Epithelial cell of esophagus (primary cell): Measurements from ENCODE around the gene MLNR.

Experiments
- DNase-seq: peaks from one replicate; pipeline ENCODE4 v3.0.0; 2010; ENCODE audit warnings: low read depth
- H3K4me3 ChIP-seq: 2 replicates; pipeline ENCODE4 v1.5.1; 2011; ENCODE audit warnings: mild to moderate bottlenecking, low read length, control low read depth
- CTCF ChIP-seq: IDR thresholded peaks from 2 replicates; pipeline ENCODE4 v1.5.1; 2011; ENCODE audit warnings: low read depth, mild to moderate bottlenecking, low read length, control low read depth, inconsistent platforms; ENCODE audit not compliant: insufficient read depth; ENCODE audit errors: missing control alignments

Gene MLNR

GRCh38 chr13:49220036-49220855 lies at the start of gene MLNR:
TSS of gene MLNR (plus strand) at chr13:49220338. CDS start at chr13:49220338, 0 bp downstream.
- H3K4me3 ChIP-seq: peak within 1 kb of the TSS; percentile 8
- DNase-seq: peak; percentile 38
- TF ChIP-seq CTCF: no peak

GRCh38 chr13:49171359-49171758 lies 48.8 kb upstream of the MLNR start:
- no peak for DNase-seq
- no peak for TF ChIP-seq CTCF

GRCh38 chr13:49183672-49184325 lies 36.3 kb upstream of the MLNR start:
- H3K4me3 ChIP-seq: no peak overlapping the region
- DNase-seq: peak; percentile 4
- TF ChIP-seq CTCF: no peak

More at GRCh38 chr13:49171359-49171758, 48.8 kb upstream of the MLNR start:
- no peak overlapping the region for H3K4me3 ChIP-seq

- TF ChIP-seq CTCF: no peak
- H3K4me3 ChIP-seq: no peak overlapping the region
- no peak for DNase-seq
Observed at GRCh38 chr13:49184621-49185020, 35.5 kb upstream of the MLNR start.

GRCh38 chr13:49185264-49185663 lies 34.9 kb upstream of the MLNR start:
- no peak for TF ChIP-seq CTCF
- peak; percentile 11 for DNase-seq

GRCh38 chr13:49190901-49191300 lies 29.2 kb upstream of the MLNR start:
- H3K4me3 ChIP-seq: no peak overlapping the region
- DNase-seq: no peak
- no peak for TF ChIP-seq CTCF

More at GRCh38 chr13:49185264-49185663, 34.9 kb upstream of the MLNR start:
- no peak overlapping the region for H3K4me3 ChIP-seq
